Panc1 (cell line): Measurements from ENCODE around the gene GRPR. TPM values are rescaled to one million over a fixed set of nuclear protein-coding genes. Genes with fewer than 3 reads are reported as not detected.

Experiments
- ATAC-seq: fragments of 200-7000 bp; cut with Tn5 transposase; 2 replicates; pipeline ENCODE4 v1.9.1; 2020; ENCODE audit warnings: mild to moderate bottlenecking, moderate library complexity
- BruUV-seq: library from RNA; stranded (reverse); fragments of 400-500 nt; replicated peaks from 2 replicates; lab custom pipeline; 2021; lab: Mats Ljungman, UMichigan
- CTCF ChIA-PET: fragments of 300-600 bp; sonication (Branson Sonifier 250); formaldehyde crosslinking; loops from one replicate; lab custom pipeline; 2022; ENCODE audit warnings: antibody characterized with exemption; lab: Charles Lee
- POLR2A ChIA-PET: fragments of 300-600 bp; sonication (Branson Sonifier 250); formaldehyde crosslinking; loops from one replicate; lab custom pipeline; 2022; ENCODE audit warnings: antibody characterized with exemption; lab: Charles Lee
- DNase-seq: peaks from one replicate; pipeline ENCODE4 v3.0.0-alpha.2; 2010; ENCODE audit warnings: low read depth, low spot score
- H3K27ac ChIP-seq: 2 replicates; pipeline ENCODE4 v1.5.1; 2011; ENCODE audit warnings: mild to moderate bottlenecking, low read length, inconsistent platforms
- H3K27me3 ChIP-seq: fragments of 200-500 bp; sonication (Bioruptor generic); 2 replicates; pipeline ENCODE4 v1.6.0; 2014; ENCODE audit warnings: low read length, inconsistent platforms; ENCODE audit not compliant: control insufficient read depth, insufficient read depth
- H3K36me3 ChIP-seq: fragments of 200-500 bp; sonication (Bioruptor generic); 2 replicates; pipeline ENCODE4 v1.5.1; 2014; ENCODE audit warnings: inconsistent platforms, mild to moderate bottlenecking, low read length, moderate library complexity; ENCODE audit not compliant: control insufficient read depth, insufficient read depth
- H3K4me1 ChIP-seq: 2 replicates; pipeline ENCODE4 v1.5.1; 2011; ENCODE audit warnings: inconsistent platforms, mild to moderate bottlenecking, low read length, moderate library complexity; ENCODE audit not compliant: control insufficient read depth, insufficient read depth
- H3K4me3 ChIP-seq, 2 experiments: 2 replicates each; pipeline ENCODE4 v1.5.1; 2011 to 2012; ENCODE audit warnings: low read depth in 2 of 2, low read length in 2 of 2, mild to moderate bottlenecking in 2 of 2, inconsistent platforms in 1 of 2, moderate library complexity in 1 of 2
- H3K9me3 ChIP-seq: fragments of 200-500 bp; sonication (Bioruptor generic); 2 replicates; pipeline ENCODE4 v1.5.1; 2014; ENCODE audit warnings: low read depth, mild to moderate bottlenecking, inconsistent platforms, low read length, moderate library complexity; ENCODE audit not compliant: control insufficient read depth, insufficient read depth
- POLR2AphosphoS5 ChIP-seq: IDR thresholded peaks from 2 replicates; pipeline ENCODE4 v1.6.1; 2012; ENCODE audit warnings: mild to moderate bottlenecking, low read depth, low read length, moderate library complexity
- SIN3A ChIP-seq: IDR thresholded peaks from 2 replicates; pipeline ENCODE4 v1.6.1; 2012; ENCODE audit warnings: low read depth, mild to moderate bottlenecking, low read length, moderate library complexity, borderline replicate concordance; ENCODE audit not compliant: insufficient read depth
- TCF7L2 ChIP-seq: IDR thresholded peaks from 2 replicates; pipeline ENCODE4 v1.6.1; 2011; ENCODE audit warnings: mild to moderate bottlenecking, low read depth, low read length, inconsistent platforms
- in situ Hi-C: cut with HindIII; loops from 2 replicates; pipeline ENCODE4 v1.10.0; 2016; ENCODE audit warnings: low sequenced_read_pairs, low pct_unique_long_range_greater_than_20kb
- intact Hi-C: fragments of 100-400 bp; cut with micrococcal nuclease; formaldehyde crosslinking; loops from one replicate; pipeline ENCODE4 v1.10.0; 2022; ENCODE audit not compliant: unreplicated experiment
- total RNA-seq: library from RNA; stranded (reverse); gene quantifications from one replicate; pipeline ENCODE4 v1.2.1, GENCODE V29; 2021; ENCODE audit not compliant: unreplicated experiment
- TF ChIP-seq, protein P1 (sequence below), 2 experiments: IDR thresholded peaks; 2 replicates each; pipeline ENCODE4 v1.6.1; 2011 to 2012; ENCODE audit warnings: low read depth in 2 of 2, control low read depth in 1 of 2, low read length in 1 of 2, mild to moderate bottlenecking in 1 of 2, moderate library complexity in 1 of 2; ENCODE audit not compliant: insufficient read depth in 1 of 2
- TF ChIP-seq, protein P2 (sequence below): fragments of 450-650 bp; IDR thresholded peaks from 2 replicates; pipeline ENCODE4 v1.5.1; 2017; ENCODE audit warnings: mild to moderate bottlenecking

The GRPR gene
- total RNA-seq, 1 experiment from 2014 or later = not detected

DNA sequence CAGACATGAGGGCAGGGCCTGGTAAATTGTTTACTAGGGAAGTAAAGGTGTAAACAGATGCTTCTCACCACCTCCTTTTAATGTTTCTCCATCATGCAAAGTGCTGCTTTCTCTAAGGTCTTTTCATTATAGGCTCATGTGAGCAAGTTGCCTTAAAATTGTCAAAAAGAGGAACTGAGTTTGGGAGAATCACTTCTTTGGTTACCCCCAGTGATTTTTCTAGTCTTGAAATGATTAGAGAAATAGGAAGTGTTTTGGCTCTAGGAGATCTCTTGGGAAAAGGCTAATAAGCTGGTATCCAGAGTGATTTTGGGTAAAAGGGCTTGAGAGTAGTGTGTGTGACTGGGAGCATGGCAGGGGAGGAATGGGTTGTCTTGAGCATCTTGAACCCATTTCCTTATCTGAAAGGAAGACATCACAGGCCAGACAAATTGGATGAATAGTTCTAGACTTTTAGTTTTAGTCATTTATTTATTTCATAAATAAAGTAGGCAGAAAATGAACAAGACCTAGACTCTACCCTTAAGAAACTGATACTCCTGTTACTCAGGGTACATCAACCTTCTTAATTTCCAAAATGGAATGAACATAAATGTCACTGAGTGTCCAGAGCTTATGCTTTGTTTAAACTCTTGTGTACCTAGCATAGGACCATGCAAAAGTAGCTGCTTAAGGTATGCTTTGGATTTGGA lies 14.2 kb downstream of the GRPR start:
- ChIA-PET CTCF (no interaction called here), POLR2A (no interaction called here)
- Histone ChIP-seq H3K4me3 (no peak overlapping the region), H3K36me3 (no peaks in the 10 kb centered on the region), H3K27ac (no peak overlapping the region), H3K27me3 (no peaks in the 10 kb centered on the region), H3K9me3 (no peaks in the 10 kb centered on the region), H3K4me1 (no peaks in the 10 kb centered on the region)
- no peak for ATAC-seq
- BruUV-seq = no TSS peak
- no peak for TF ChIP-seq SIN3A
- TF ChIP-seq POLR2AphosphoS5 = no peak
- TF ChIP-seq, protein P1, sequence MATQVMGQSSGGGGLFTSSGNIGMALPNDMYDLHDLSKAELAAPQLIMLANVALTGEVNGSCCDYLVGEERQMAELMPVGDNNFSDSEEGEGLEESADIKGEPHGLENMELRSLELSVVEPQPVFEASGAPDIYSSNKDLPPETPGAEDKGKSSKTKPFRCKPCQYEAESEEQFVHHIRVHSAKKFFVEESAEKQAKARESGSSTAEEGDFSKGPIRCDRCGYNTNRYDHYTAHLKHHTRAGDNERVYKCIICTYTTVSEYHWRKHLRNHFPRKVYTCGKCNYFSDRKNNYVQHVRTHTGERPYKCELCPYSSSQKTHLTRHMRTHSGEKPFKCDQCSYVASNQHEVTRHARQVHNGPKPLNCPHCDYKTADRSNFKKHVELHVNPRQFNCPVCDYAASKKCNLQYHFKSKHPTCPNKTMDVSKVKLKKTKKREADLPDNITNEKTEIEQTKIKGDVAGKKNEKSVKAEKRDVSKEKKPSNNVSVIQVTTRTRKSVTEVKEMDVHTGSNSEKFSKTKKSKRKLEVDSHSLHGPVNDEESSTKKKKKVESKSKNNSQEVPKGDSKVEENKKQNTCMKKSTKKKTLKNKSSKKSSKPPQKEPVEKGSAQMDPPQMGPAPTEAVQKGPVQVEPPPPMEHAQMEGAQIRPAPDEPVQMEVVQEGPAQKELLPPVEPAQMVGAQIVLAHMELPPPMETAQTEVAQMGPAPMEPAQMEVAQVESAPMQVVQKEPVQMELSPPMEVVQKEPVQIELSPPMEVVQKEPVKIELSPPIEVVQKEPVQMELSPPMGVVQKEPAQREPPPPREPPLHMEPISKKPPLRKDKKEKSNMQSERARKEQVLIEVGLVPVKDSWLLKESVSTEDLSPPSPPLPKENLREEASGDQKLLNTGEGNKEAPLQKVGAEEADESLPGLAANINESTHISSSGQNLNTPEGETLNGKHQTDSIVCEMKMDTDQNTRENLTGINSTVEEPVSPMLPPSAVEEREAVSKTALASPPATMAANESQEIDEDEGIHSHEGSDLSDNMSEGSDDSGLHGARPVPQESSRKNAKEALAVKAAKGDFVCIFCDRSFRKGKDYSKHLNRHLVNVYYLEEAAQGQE (IDR thresholded peaks at IDR 0.05; ENCODE audit: insufficient read depth in 1 of 2, low read depth in 2 of 2, low read length in 1 of 2) = no peak
- TF ChIP-seq TCF7L2 = no peak
- TF ChIP-seq, protein P2, sequence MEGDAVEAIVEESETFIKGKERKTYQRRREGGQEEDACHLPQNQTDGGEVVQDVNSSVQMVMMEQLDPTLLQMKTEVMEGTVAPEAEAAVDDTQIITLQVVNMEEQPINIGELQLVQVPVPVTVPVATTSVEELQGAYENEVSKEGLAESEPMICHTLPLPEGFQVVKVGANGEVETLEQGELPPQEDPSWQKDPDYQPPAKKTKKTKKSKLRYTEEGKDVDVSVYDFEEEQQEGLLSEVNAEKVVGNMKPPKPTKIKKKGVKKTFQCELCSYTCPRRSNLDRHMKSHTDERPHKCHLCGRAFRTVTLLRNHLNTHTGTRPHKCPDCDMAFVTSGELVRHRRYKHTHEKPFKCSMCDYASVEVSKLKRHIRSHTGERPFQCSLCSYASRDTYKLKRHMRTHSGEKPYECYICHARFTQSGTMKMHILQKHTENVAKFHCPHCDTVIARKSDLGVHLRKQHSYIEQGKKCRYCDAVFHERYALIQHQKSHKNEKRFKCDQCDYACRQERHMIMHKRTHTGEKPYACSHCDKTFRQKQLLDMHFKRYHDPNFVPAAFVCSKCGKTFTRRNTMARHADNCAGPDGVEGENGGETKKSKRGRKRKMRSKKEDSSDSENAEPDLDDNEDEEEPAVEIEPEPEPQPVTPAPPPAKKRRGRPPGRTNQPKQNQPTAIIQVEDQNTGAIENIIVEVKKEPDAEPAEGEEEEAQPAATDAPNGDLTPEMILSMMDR = no peak
- intact Hi-C loops = no loop called here
- no peak for DNase-seq
- in situ Hi-C loops = no loop called here

DNA sequence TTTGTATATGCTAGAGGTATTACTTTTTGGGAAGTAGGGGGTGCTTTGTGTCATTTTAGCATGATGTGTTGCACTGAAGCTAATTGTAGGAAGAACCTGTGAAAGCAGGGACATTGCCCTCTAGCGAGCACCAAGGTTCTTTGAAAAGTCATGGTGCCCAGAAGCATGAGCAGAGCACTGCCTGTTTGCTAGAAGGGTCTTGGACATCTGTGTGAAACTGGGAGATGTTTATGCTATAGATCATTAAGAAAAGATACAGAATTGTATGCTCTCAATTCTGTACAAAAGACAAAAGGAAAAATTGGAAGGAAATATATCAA lies 14.7 kb downstream of the GRPR start:
- intact Hi-C loops = no loop called here
- POLR2A ChIA-PET = no interaction called here
- Histone ChIP-seq H3K4me3 (no peak overlapping the region), H3K27ac (no peak overlapping the region), H3K36me3 (no peaks in the 10 kb centered on the region), H3K27me3 (no peaks in the 10 kb centered on the region), H3K4me1 (no peaks in the 10 kb centered on the region), H3K9me3 (no peaks in the 10 kb centered on the region)
- DNase-seq (no peak), ATAC-seq (no peak)
- CTCF ChIA-PET = no interaction called here
- TF ChIP-seq, protein P2 = peak; percentile 37
- no peak for TF ChIP-seq POLR2AphosphoS5
- TF ChIP-seq, protein P1 (IDR thresholded peaks at IDR 0.05; ENCODE audit: insufficient read depth in 1 of 2, low read depth in 2 of 2, low read length in 1 of 2) = no peak
- no TSS peak for BruUV-seq
- in situ Hi-C loops = no loop called here
